Sigmoid colon (tissue), 4 donors: ENCODE data around the gene C1orf52.

Experiments
- CTCF ChIP-seq, 4 experiments: fragments of 450-650 bp in 3 of 4; fragments of 200-600 bp in 1 of 4; IDR thresholded peaks; one replicate each; pipeline ENCODE4 v1.5.1; 2016 to 2019; ENCODE audit warnings: antibody characterized with exemption in 4 of 4, mild to moderate bottlenecking in 3 of 4, moderate library complexity in 2 of 4
- EP300 ChIP-seq, 4 donors: sonication (generic); formaldehyde crosslinking; IDR thresholded peaks; one replicate each; pipeline ENCODE4 v1.6.1; 2017; ENCODE audit warnings: antibody characterized with exemption in 4 of 4
- POLR2A ChIP-seq, 2 donors: fragments of 450-650 bp; IDR thresholded peaks; one replicate each; pipeline ENCODE4 v1.6.1; 2016; ENCODE audit warnings: antibody characterized with exemption in 2 of 2, mild to moderate bottlenecking in 2 of 2, moderate library complexity in 2 of 2

GRCh38 chr1:85264150-85264549 lies 4.7 kb upstream of the C1orf52 start:
- TF ChIP-seq POLR2A (IDR thresholded peaks at IDR 0.05) (no peak), CTCF (IDR thresholded peaks at IDR 0.05) (no peak), EP300 (IDR thresholded peaks at IDR 0.05) (no peak)
